Stimulated activated CD8-positive, alpha-beta memory T cell treated with anti-CD3 and anti-CD28 coated beads, Interleukin-7, amount 100 ng/mL, for 4 hours (primary cell): ENCODE measurements around the gene TUBGCP3.

Experiments
- DNase-seq, 2 donors: peaks; one replicate each; pipeline ENCODE4 v3.0.0-alpha.2; 2020; ENCODE audit warnings: low read depth in 2 of 2

The TUBGCP3 gene

DNA sequence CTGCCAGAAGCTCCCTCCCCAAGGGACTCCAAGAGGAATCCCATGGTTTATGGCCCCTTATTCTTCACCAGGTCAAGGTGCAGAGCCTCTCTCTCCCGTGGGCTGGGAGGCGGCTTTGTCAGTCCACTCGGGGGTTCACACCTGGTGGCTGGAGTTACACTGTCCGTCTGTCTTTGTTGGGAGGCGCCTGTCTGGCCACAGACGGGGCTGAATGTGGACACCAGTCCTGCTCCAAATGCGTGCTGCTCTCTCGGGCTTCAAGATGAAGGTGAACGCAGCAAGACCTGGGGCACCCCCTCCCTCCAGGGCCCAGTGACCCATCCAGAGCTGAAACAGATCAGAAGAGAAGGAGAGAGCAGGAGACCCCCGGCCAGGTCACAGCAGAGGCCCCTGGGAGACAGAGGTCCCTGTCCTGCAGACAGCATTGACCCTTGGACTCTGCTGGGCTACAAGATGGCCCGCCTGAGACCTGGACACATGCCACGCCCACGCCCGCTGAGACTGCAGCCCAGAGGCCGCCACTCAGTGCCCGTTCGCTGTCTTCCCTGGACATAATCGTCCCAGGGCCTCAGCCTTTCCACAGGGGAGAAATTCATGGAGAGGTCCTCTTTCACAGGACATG, 29.9 kb upstream of the TUBGCP3 start:
- no peak for DNase-seq

GRCh38 chr13:112616586-112617362, 28.8 kb upstream of the TUBGCP3 start:
- no peak for DNase-seq

GRCh38 chr13:112615391-112615790, 27.4 kb upstream of the TUBGCP3 start:
- no peak for DNase-seq

- no peak for DNase-seq
Observed at GRCh38 chr13:112614835-112615234, 26.9 kb upstream of the TUBGCP3 start.

DNA sequence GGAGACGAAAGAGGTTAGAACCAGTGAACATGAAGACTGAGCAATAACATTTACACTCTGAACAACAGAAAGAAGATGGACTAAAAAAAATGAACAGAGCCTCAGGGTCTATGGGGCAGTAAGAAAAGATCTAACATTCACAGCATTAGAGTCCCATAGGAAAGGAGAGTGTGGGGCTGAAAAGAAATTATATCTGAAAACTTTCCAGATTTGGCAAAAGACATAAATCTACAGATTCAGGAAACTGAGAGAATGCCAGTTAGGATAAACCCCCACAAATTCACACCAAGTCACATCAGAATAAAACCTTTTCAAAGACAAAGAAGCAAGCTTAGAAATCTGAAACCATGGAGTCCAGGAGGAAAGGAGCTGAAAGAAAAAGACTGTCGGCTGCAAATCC, 20.3 kb upstream of the TUBGCP3 start:
- DNase-seq = no peak

DNA sequence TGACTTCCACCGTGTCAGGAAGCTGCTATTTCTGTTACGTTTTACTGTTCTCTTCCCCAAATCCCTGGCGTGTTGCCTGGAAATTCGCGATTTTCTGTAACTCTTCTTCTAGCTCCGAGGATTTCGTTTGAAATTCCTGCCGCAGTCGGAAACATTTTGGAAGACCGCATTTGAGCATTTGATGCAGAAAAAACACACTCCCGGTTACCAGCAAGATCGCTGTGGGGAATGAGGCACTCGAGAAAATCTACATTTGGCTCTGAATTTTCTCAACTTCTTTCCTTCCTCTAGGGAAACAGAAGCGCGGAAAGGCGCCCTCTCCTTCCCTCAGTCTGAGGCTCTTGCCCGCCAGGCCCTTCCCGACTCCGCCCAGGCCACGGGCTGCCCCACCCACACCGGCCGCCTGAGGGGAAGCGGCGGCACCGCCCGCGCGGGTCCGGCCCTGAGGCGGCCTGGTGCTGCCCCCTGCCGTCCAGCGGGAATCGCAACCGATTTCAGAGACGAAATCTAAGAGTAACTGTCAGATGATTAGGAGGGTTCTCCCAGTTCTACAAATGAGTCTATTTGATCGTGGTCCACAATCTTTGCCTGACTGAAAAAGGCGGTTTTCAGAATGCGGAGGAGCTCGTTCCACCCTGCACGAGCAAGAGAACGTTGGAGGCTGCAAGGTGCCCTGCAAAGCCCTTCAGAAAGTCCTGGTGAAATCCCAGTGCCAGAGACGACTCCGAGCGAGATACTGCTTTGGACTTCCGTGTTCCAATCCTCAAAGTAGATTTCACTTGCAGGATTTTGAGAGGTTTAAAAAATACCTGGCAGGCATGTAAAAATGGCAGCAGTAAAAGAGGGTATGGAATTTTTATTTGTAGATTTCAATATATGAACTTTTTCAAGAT, 18.4 kb upstream of the TUBGCP3 start:
- DNase-seq = peak; percentile 71 to 81

- DNase-seq = no peak
Observed at GRCh38 chr13:112605531-112605990, 17.6 kb upstream of the TUBGCP3 start.

- no peak for DNase-seq
Observed at GRCh38 chr13:112603641-112604225, 15.8 kb upstream of the TUBGCP3 start.

- no peak for DNase-seq
Observed at GRCh38 chr13:112602189-112602588, 14.2 kb upstream of the TUBGCP3 start.

- no peak for DNase-seq
Observed at GRCh38 chr13:112601371-112601770, 13.4 kb upstream of the TUBGCP3 start.

- no peak for DNase-seq
Observed at GRCh38 chr13:112596235-112596634, 8.3 kb upstream of the TUBGCP3 start.

- no peak for DNase-seq
Observed at GRCh38 chr13:112592647-112593046, 4.7 kb upstream of the TUBGCP3 start.

DNA sequence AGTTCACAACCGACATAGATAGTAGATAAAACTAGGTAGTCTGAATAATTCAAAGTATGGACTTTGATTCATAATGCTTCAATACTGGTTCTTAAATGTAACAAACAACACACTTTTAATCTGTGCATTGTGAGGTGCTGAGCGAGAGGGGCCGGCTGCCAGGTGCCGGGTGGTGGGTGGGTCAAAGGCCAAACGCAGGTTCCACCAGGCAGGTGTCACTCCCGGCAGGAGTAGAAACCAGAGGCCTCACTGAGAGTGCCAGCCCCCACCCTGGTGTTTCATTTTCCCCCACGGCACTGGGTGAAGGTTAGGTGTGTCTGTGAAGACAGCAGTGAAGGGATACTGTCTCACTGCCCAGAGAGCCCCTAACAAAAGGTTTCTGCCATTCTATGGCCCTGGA, 4.2 kb upstream of the TUBGCP3 start:
- no peak for DNase-seq

DNA sequence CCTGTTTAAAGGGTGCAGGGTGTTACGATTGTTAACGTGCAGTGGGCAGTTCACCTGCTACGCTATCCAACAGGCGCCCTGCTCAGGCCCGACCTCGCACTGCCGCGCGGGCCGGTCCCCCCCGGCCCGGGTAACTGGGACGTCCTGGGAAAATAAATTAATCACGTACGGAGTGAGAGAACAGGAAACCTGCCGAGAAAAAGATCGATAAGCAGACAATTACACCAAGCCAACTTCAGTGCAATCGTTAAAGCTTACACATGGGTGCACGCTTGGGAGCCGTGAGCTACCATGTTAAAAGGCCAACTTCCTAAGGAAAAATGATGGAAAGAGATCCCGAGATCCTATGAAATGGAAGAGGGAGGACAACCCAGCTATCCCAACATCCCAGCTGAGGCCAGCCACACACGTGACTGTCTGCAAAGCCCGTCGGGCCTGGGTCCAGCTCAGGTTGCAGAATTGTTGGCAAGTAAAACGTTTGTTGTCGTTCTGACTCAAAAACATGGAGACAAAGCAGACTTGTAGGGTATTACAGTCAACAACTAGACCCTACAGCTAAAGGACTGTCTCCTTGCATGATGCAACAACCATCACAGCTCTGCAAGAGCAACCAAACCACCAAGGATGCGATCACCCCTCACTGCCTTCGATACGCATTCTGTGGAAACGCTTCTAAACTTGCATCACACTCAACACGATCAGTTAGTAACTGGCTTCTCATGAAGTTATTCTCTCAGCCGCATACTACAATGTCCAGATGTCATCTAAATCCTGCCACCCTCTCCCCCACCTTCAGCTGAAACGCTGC, 741 bp upstream of the TUBGCP3 start:
- DNase-seq = no peak

DNA sequence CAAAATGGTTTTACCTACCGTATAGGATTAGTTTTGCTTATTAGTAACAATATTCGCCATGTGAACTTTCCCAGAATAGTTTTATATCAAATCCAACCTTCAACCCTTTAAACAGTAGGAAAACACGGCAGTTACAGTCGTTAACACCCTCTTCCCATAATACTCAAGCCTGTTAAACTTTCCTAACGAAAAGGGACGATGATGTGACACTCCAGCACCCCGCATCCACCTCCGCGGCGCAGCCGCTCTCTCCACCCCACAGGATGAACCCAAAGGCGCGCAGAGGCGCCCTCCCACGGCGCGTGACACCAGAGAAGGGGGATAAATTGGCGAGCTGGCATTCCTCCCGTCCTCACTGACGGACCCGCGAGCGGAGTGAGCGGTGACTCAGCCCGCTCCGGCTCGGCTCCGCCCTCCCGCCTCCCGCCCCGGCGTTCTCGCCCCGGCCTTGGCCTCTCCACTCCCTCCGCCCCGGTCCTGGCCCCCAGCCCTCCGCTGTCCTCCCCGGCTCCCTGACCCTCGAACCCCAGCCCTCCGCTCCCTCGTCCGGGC, 665 bp downstream of the TUBGCP3 start:
- peak; percentile 63 to 74 for DNase-seq

DNA sequence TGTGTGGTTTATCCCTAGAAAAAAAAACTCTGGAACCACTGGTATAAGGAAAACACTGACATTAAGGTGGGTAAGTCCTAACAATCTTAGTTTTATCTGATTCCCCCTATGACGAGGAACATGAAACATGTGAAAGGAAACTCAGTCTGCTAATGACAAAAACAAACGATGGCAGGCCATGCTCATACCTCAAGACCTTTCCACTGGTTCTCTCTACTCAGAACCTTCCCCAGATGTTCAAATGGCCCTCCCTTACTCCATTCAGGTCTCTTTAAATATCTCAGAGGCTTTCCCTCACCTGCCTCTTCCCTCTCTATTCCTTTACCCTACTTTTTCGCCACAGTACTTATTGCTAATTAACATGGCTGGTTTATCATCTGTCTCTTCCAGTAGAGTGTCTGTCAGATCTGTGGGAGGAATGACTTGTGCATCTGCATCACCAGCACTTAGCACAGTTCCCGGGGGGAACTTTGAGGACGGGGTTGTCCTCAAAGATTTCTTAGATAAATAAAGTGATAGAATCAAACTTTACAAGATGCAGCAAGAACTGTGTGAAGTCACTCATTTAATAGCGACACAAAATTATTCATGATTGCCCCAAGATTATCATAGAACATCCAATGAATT, 1.5 kb downstream of the TUBGCP3 start:
- no peak for DNase-seq

DNA sequence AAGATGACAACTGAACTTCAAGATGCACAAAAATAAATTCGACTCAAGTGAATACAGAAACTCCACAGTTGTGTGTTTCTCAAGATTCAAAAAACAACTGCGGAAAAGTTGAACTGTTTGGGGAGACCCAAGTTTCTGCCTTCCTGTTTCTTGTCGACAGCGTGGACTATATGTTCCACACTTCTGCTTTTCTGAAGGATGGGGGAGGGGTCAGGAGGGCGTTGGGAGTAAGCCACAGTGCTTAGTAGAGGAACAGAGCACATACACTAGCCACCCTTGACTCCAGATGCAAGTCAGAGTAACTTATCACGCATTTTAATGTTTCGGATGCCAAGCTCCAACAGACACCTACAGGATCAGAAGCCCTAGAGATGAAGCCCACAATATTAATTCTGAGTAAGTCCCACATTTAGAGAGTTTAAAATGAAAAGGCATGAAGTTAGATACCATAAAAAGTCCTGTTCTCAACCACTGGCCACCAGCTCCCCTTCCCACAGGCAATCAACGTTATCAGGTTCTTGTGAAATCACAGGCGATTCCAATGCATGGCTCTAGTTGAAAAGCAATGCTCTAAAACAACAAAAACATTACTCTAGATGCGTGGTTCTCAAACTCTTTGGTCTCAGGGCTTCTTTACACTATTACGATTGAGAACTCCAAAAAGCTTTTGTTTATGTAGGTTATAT, 4.2 kb downstream of the TUBGCP3 start:
- DNase-seq = no peak

GRCh38 chr13:112582263-112582662, 5.7 kb downstream of the TUBGCP3 start:
- no peak for DNase-seq

DNA sequence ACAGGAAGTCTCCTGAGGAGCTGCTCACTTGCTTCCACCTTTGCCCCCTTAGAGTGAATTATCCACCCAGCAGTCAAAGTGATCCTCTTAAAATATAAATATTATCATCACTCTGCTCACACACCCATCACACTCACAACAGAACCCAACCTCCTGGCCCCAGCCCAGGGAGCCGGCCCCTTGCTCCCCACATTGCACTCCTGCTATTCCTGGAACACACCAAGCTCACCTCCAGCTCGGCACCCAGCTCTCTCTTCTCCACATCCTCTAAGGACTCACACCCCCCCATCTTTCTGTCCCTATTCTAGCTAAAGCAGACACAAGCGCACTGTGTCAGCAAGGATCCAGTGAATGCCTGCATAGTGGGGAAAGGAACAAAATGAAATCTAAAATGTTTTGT, 7.0 kb downstream of the TUBGCP3 start:
- DNase-seq = no peak

DNA sequence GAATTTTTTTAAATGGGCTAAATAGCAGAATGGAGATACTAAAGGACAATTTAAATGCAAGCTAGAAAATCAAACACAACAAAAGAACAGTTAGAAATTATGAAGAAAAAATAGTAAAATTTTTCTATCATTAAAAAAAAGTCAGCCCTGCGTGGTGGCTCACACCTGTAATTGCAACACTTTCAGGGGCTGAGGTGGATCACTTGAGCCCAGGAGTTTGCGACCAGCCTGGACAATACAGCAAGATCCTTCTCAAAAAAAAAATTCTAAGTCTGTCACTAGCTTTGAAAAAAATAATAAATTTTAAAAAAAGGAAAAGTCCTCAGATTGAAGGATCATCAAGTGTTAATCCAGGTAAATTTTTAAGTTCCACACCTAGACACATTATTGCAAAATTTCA, 7.7 kb downstream of the TUBGCP3 start:
- DNase-seq = no peak
